CD4-positive, alpha-beta T cell treated with Interleukin-2 at 100 ng/mL for 4 hours (primary cell): ENCODE measurements around the gene NRXN3.
"Not testable (repeated sequence)": the region's sequence is repeated elsewhere in the genome, so short reads cannot be mapped to it uniquely, and the experiment has no call there.

Experiments
- DNase-seq: peaks from one replicate; pipeline ENCODE4 v3.0.0-alpha.2; 2020; ENCODE audit warnings: low spot score

The NRXN3 gene

GRCh38 chr14:79016828-79017505 is 846.8 kb downstream of the NRXN3 start:
- DNase-seq: no peak

DNA sequence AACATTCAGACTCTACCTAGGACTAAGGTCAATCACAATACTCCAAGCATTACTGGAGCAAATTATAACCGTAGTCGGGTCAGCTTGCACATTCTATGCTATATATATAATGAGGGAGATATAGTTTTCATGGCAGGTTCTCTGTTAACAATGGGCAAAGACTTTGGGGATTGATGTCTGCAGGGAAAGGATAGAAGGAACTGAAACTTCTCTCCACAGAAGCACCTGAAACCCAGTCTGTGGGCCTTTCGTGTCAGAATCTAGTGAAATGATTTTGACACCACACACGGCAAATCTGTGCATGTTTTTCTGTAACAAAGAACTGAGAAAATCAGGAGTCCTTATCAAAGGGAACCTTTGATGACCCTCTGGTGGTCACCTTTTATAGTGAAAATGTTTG is 847.4 kb downstream of the NRXN3 start:
- DNase-seq: no peak

DNA sequence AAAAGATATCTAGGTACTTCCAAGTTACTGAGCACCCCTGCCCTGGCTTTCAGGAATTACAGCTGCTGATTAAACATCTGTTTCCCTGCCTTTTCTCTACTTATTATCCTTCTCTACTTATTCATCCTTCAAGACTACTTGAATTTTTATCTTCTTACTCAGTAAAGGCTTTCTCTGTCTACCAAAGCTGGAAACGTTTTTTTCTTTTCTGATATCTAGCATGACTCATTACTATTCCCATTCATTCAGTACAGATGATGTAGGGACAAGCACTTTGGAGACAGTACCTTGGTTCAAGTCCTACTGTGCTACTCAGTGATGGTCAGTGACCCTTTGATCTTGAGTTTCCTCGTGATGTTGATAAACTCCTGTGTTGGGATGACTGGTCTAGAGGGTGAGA is 848.7 kb downstream of the NRXN3 start:
- DNase-seq: no peak

DNA sequence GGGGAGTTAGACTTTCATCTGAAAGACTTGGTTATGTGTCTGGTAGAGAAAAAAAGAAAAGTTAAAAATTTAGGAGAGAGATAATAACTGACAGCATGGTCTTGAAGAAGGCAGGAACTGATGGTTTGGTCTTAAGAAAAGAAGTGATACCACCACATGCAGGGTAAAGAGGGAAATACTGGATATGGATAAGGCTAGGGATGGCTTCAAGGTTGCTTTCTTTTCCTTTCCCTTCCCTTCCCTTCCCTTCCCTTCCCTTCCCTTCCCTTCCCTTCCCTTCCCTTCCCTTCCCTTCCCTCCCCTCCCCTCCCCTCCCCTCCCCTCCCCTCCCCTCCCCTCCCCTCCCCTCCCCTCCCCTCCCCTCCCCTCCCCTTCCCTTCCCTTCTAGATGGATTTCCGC is 849.7 kb downstream of the NRXN3 start:
- DNase-seq: not testable (repeated sequence)

- DNase-seq: no peak
Observed at GRCh38 chr14:79021766-79022165, 851.6 kb downstream of the NRXN3 start.

DNA sequence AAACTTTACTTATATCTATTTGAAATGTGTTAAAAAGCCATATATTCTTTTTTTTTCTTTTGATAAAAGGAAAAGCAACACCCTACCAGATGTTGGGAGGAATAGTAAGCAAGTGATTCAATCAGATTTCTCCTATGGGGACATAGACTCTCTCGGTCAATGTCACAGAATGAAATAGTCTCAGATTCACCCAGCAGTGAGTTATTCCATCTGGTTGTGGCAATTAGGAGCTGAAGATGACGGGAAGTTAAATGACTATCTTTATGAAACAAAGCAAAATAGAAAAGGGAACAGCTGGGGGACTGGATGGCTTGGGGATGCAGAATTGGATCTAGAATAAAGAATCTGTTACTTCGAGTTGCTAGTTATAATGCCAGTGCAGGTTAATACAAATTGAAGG is 857.0 kb downstream of the NRXN3 start:
- DNase-seq: no peak

GRCh38 chr14:79028281-79028680 is 858.1 kb downstream of the NRXN3 start:
- no peak for DNase-seq

DNA sequence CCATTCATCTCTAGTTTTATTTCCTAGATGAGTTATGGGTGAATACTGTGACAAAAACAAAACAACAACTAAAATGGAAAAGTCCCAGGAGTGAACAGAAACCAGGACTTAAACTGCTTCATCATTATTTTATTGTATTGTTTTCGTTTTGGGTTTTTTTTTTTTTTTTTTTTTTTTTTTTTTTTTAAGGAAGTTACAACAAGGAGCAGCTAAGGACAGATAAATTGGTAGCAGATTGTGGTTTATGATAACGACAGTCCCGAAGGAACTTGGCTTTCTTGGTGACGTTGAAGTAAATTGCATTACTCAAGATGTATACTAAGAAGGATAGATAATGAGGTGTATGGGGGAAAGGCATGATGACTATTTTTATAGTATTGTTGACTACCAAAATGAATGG is 866.3 kb downstream of the NRXN3 start:
- no peak for DNase-seq

GRCh38 chr14:79037106-79037505 is 866.9 kb downstream of the NRXN3 start:
- no peak for DNase-seq

DNA sequence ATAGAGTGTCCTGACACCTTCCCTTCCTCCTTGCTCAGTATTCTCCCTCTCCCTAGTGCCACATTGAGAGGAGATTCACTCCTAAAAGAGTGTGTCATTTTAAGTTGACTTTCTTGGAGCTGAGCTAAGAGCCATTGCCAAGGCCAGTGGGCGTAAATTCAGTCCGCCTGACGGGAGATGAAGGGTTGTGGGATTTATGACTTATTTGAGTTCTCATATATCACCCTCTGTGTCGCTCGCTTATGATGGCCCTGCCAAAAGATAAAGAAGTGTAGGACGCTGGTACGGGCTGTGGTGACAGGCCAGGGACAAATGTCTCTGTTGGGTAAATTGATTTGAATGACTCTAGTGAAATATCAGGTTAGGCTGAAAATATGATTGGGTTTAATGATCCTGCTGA is 867.4 kb downstream of the NRXN3 start:
- DNase-seq: no peak

- no peak for DNase-seq
Observed at GRCh38 chr14:79040790-79041189, 870.6 kb downstream of the NRXN3 start.

GRCh38 chr14:79043194-79043889 is 873.2 kb downstream of the NRXN3 start:
- DNase-seq: no peak

- no peak for DNase-seq
Observed at GRCh38 chr14:79044894-79045624, 874.9 kb downstream of the NRXN3 start.

DNA sequence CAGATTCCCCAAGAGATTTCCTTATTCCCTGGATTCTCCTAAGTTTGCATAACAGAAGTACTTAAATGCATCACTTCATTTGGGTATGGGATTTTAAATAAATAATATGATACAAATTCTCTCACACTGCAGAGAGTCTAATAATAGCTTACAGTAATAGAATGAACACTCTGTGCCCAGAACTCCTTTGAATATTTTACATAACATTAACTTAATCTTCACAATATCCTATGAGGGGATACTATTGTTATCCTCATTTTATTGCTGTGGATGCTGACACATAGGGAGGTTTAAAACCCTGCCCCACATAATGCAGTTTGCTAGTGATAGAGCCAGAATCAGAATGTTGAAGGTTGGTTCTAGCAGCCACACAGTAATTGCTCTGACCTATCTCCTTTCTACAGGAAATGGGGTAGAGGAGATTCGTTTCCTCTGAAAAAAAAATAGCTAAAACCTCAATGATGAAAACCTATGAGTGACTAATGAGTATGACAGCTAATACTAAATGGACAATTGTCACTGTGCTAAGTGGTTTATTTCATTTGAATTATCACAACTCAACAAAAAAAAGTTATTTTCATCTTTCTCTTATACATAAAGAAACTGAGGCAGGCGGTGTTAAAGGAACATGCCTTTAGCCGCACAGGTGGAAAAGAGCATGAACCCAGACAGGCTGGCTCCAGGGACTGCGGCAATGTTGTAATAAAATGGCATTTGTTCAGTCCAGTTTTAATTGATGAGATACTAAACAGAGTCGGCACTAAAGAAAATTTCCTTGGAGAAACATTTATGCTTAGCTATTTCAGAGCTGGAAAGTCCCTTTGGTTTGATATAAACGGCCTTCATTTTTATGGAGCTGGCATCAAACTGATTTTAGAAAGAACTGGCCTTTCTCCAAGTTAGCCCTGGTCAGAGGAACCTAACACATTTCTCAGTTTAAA is 880.9 kb downstream of the NRXN3 start:
- DNase-seq: no peak

GRCh38 chr14:79051742-79052141 is 881.6 kb downstream of the NRXN3 start:
- no peak for DNase-seq

GRCh38 chr14:79056879-79057278 is 886.7 kb downstream of the NRXN3 start:
- no peak for DNase-seq

GRCh38 chr14:79057333-79057732 is 887.2 kb downstream of the NRXN3 start:
- DNase-seq: no peak

DNA sequence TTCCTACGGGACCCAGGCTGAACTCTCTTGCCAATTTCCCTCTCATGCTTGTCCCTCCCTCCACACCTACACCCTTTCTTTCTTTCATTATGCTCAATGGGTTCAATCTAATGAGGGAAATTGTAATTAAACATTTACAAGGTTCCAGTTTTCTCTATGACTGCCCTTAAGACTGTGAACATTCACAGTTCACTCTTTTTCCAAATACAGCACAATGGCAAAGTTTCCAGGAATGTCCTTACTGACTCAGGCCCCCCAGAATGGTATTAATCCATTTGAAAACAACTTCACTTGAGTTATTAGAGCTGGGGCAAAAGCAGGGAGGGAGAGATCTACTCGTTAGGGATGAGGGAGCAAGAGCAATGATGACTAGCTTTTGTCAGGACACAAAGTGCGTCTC is 892.1 kb downstream of the NRXN3 start:
- no peak for DNase-seq

GRCh38 chr14:79064214-79064613 is 894.0 kb downstream of the NRXN3 start:
- DNase-seq: no peak

GRCh38 chr14:79074510-79074909 is 904.3 kb downstream of the NRXN3 start:
- DNase-seq: no peak

GRCh38 chr14:79076428-79076827 is 906.3 kb downstream of the NRXN3 start:
- no peak for DNase-seq

- DNase-seq: no peak
Observed at GRCh38 chr14:79077096-79077495, 906.9 kb downstream of the NRXN3 start.
